H9 (cell line): Measurements from ENCODE around the gene TSPAN18. TPM values are rescaled to one million over a fixed set of nuclear protein-coding genes. Genes with fewer than 3 reads are reported as not detected.

ENCODE experiments used
- DNase-seq: peaks from one replicate; pipeline ENCODE4 v3.0.0-alpha.2; 2017
- H2AFZ ChIP-seq: one replicate; pipeline ENCODE4 v1.6.1; 2013; ENCODE audit warnings: mild to moderate bottlenecking, low read length, control low read depth, moderate library complexity
- H2AK5ac ChIP-seq: 2 replicates; pipeline ENCODE4 v1.6.1; 2013; ENCODE audit warnings: low read length, control low read depth, mixed read lengths; ENCODE audit not compliant: insufficient read length
- H2BK120ac ChIP-seq: one replicate; pipeline ENCODE4 v1.6.1; 2013; ENCODE audit warnings: low read depth, mild to moderate bottlenecking, low read length, control low read depth, inconsistent platforms; ENCODE audit not compliant: poor library complexity, severe bottlenecking
- H2BK12ac ChIP-seq: 2 replicates; pipeline ENCODE4 v1.6.1; 2013; ENCODE audit warnings: low read length, control low read depth, mixed read lengths, low read depth; ENCODE audit not compliant: insufficient read length
- H2BK15ac ChIP-seq: 2 replicates; pipeline ENCODE4 v1.6.1; 2013; ENCODE audit warnings: low read depth, low read length, control low read depth
- H2BK20ac ChIP-seq: one replicate; pipeline ENCODE4 v1.6.1; 2013; ENCODE audit warnings: low read depth, mild to moderate bottlenecking, low read length, control low read depth, inconsistent platforms; ENCODE audit not compliant: poor library complexity, severe bottlenecking
- H2BK5ac ChIP-seq: 2 replicates; pipeline ENCODE4 v1.6.1; 2013; ENCODE audit warnings: low read length, control low read depth, mixed read lengths; ENCODE audit not compliant: insufficient read length
- H3K14ac ChIP-seq: 2 replicates; pipeline ENCODE4 v1.6.1; 2013; ENCODE audit warnings: low read length, control low read depth; ENCODE audit not compliant: insufficient read depth
- H3K18ac ChIP-seq: 2 replicates; pipeline ENCODE4 v1.6.1; 2013; ENCODE audit warnings: low read depth, mild to moderate bottlenecking, mixed read lengths, low read length, control low read depth; ENCODE audit not compliant: insufficient read length
- H3K23ac ChIP-seq: 2 replicates; pipeline ENCODE4 v1.6.1; 2013; ENCODE audit warnings: low read length, control low read depth, mixed read lengths, low read depth; ENCODE audit not compliant: insufficient read length
- H3K23me2 ChIP-seq: 2 replicates; pipeline ENCODE4 v1.6.1; 2013; ENCODE audit warnings: low read depth, mild to moderate bottlenecking, mixed read lengths, low read length, control low read depth; ENCODE audit not compliant: insufficient read length, poor library complexity, severe bottlenecking
- H3K27ac ChIP-seq: 2 replicates; pipeline ENCODE4 v1.5.1; 2013; ENCODE audit warnings: low read length, control low read depth, mixed read lengths, low read depth; ENCODE audit not compliant: insufficient read length
- H3K27me3 ChIP-seq: 2 replicates; pipeline ENCODE4 v1.6.1; 2013; ENCODE audit warnings: low read length, control low read depth, inconsistent platforms; ENCODE audit not compliant: insufficient read depth
- H3K4ac ChIP-seq: 2 replicates; pipeline ENCODE4 v1.6.1; 2013; ENCODE audit warnings: low read depth, mild to moderate bottlenecking, control low read depth, inconsistent platforms, low read length, moderate library complexity
- H3K4me1 ChIP-seq: 2 replicates; pipeline ENCODE4 v1.6.1; 2013; ENCODE audit warnings: low read length, control low read depth, inconsistent platforms; ENCODE audit not compliant: insufficient read depth
- H3K4me2 ChIP-seq: 2 replicates; pipeline ENCODE4 v1.6.1; 2013; ENCODE audit warnings: low read length, control low read depth, mixed read lengths; ENCODE audit not compliant: insufficient read length, insufficient read depth
- H3K56ac ChIP-seq: 2 replicates; pipeline ENCODE4 v1.6.1; 2013; ENCODE audit warnings: low read depth, mild to moderate bottlenecking, mixed read lengths, low read length, control low read depth; ENCODE audit not compliant: insufficient read length
- H3K79me1 ChIP-seq: 2 replicates; pipeline ENCODE4 v1.6.1; 2013; ENCODE audit warnings: low read depth, mild to moderate bottlenecking, moderate library complexity, low read length, control low read depth, inconsistent platforms; ENCODE audit not compliant: insufficient read depth, poor library complexity, severe bottlenecking
- H3K79me2 ChIP-seq: 2 replicates; pipeline ENCODE4 v1.6.1; 2013; ENCODE audit warnings: low read length, control low read depth, inconsistent platforms; ENCODE audit not compliant: insufficient read depth
- H3K9ac ChIP-seq: 2 replicates; pipeline ENCODE4 v1.6.1; 2013; ENCODE audit warnings: low read length, control low read depth, mixed read lengths; ENCODE audit not compliant: insufficient read length; ENCODE audit errors: extremely low read depth
- H3K9me3 ChIP-seq: one replicate; pipeline ENCODE4 v1.6.1; 2013; ENCODE audit warnings: low read depth, low read length, inconsistent platforms; ENCODE audit not compliant: control insufficient read depth
- H3T11ph ChIP-seq: one replicate; pipeline ENCODE4 v1.6.1; 2013; ENCODE audit warnings: mild to moderate bottlenecking, low read length, control low read depth, inconsistent platforms
- H4K20me1 ChIP-seq: one replicate; pipeline ENCODE4 v1.6.1; 2013; ENCODE audit not compliant: control insufficient read depth, insufficient read length, insufficient read depth
- H4K5ac ChIP-seq: 2 replicates; pipeline ENCODE4 v1.6.1; 2013; ENCODE audit warnings: low read depth, mild to moderate bottlenecking, mixed read lengths, low read length, control low read depth; ENCODE audit not compliant: insufficient read length
- H4K8ac ChIP-seq: replicated peaks from 2 replicates; pipeline ENCODE4 v1.6.1; 2013; ENCODE audit warnings: low read length, control low read depth, mixed read lengths, low read depth; ENCODE audit not compliant: insufficient read length
- H4K91ac ChIP-seq: 2 replicates; pipeline ENCODE4 v1.6.1; 2013; ENCODE audit warnings: low read depth, mild to moderate bottlenecking, moderate library complexity, mixed read lengths, low read length, control low read depth; ENCODE audit not compliant: insufficient read length
- H3K27ac Mint-ChIP-seq, 3 experiments: 2 replicates in 2 of 3; 3 replicates in 1 of 3; pipeline ENCODE4 v1.8.0; 2020 to 2021; ENCODE audit warnings: mixed read lengths in 3 of 3, mild to moderate bottlenecking in 1 of 3, moderate library complexity in 1 of 3
- H3K27me3 Mint-ChIP-seq: 2 replicates; pipeline ENCODE4 v1.8.0; 2021; ENCODE audit warnings: low read depth, mild to moderate bottlenecking, moderate library complexity, mixed read lengths
- H3K36me3 Mint-ChIP-seq, 3 experiments: 2 replicates in 2 of 3; 3 replicates in 1 of 3; pipeline ENCODE4 v1.8.0; 2020 to 2021; ENCODE audit warnings: low read depth in 3 of 3, mixed read lengths in 3 of 3; ENCODE audit not compliant: insufficient read depth in 1 of 3
- H3K4me1 Mint-ChIP-seq, 2 experiments: 2 replicates each; pipeline ENCODE4 v1.8.0; 2020; ENCODE audit warnings: mixed read lengths in 2 of 2
- H3K4me3 Mint-ChIP-seq, 2 experiments: 2 replicates in 1 of 2; 3 replicates in 1 of 2; pipeline ENCODE4 v1.8.0; 2020 to 2021; ENCODE audit warnings: mild to moderate bottlenecking in 2 of 2, mixed read lengths in 2 of 2, moderate library complexity in 1 of 2
- H3K9me3 Mint-ChIP-seq, 2 experiments: 2 replicates in 1 of 2; 3 replicates in 1 of 2; pipeline ENCODE4 v1.8.0; 2020; ENCODE audit warnings: mild to moderate bottlenecking in 2 of 2, mixed read lengths in 2 of 2, moderate library complexity in 1 of 2
- CTCF ChIP-seq: fragments of 200-600 bp; sonication (generic); conservative IDR thresholded peaks from 3 replicates; pipeline ENCODE4 v1.8.0; 2021; ENCODE audit warnings: antibody characterized with exemption, mild to moderate bottlenecking
- WGBS: extraction: QIAGEN DNeasy Blood & Tissue Kit; methylation state at CpG from one replicate; pipeline ENCODE4 v1.1.7; 2013; ENCODE audit warnings: missing lambda C conversion rate, low lambda C conversion rate, mixed read lengths; ENCODE audit not compliant: insufficient read length; ENCODE audit errors: extremely low coverage; 5-methylcytosine and 5-hydroxymethylcytosine counted together
- total RNA-seq: library from RNA; stranded (reverse); gene quantifications from 2 replicates; pipeline ENCODE4 v1.2.1, GENCODE V29; 2021

The TSPAN18 gene
- total RNA-seq, 1 experiment from 2014 or later, result 25.3 TPM

- Histone ChIP-seq H3T11ph (no peak overlapping the region), H4K91ac (no peak overlapping the region), H3K23me2 (no peaks in the 10 kb centered on the region), H2AK5ac (no peak overlapping the region), H3K4me2 (no peak overlapping the region), H2BK15ac (no peak overlapping the region), H4K20me1 (no peaks in the 10 kb centered on the region), H4K8ac (no peak overlapping the region), H2BK5ac (no peak overlapping the region), H4K5ac (no peak overlapping the region), H3K14ac (no peak overlapping the region), H3K4me1 (peaks cover 2% of the 10 kb centered on the region; the same call in 1 of the 2 replicates), H2AFZ (no peak overlapping the region), H3K9ac (no peak overlapping the region), H2BK120ac (no peak overlapping the region), H3K79me1 (no peaks in the 10 kb centered on the region), H3K27ac (no peak overlapping the region), H3K4ac (no peak overlapping the region), H3K23ac (no peak overlapping the region), H2BK20ac (no peak overlapping the region), H3K18ac (no peak overlapping the region), H3K56ac (no peak overlapping the region), H3K9me3 (no peaks in the 10 kb centered on the region), H2BK12ac (no peak overlapping the region), H3K27me3 (no peaks in the 10 kb centered on the region), H3K79me2 (no peaks in the 10 kb centered on the region)
- no peak overlapping the region for H3K27ac Mint-ChIP-seq
- H3K36me3 Mint-ChIP-seq, result peaks cover 2 to 4% (median 2%) of the 10 kb centered on the region in 3 experiments; a peak in 3 of 7 replicates
- no CpG with 5 or more reads among the region's 2 CpGs for WGBS
- no peak for DNase-seq
- peaks cover 6 to 16% of the 10 kb centered on the region in 2 experiments for H3K9me3 Mint-ChIP-seq
- no peak for TF ChIP-seq CTCF
- peaks cover 22 to 23% of the 10 kb centered on the region in 2 experiments for H3K4me1 Mint-ChIP-seq
- H3K4me3 Mint-ChIP-seq, result no peak overlapping the region
- peaks cover 25% of the 10 kb centered on the region for H3K27me3 Mint-ChIP-seq
These were observed 19.7 kb upstream of the TSPAN18 start for GRCh38 chr11:44707094-44707493.
